Kidney epithelial cell (primary cell): ENCODE measurements around the gene CD276. TPM values are rescaled to one million over a fixed set of nuclear protein-coding genes. Genes with fewer than 3 reads are reported as not detected.

Experiments
- DNase-seq: peaks from one replicate; pipeline ENCODE4 v3.0.0-alpha.2; 2010; ENCODE audit warnings: low read depth
- H3K27me3 ChIP-seq: 2 replicates; pipeline ENCODE4 v1.6.0; 2011; ENCODE audit warnings: low read length; ENCODE audit not compliant: control insufficient read depth, insufficient read depth
- H3K36me3 ChIP-seq: 2 replicates; pipeline ENCODE4 v1.5.1; 2011; ENCODE audit warnings: low read length; ENCODE audit not compliant: control insufficient read depth, insufficient read depth
- H3K4me3 ChIP-seq: 2 replicates; pipeline ENCODE4 v1.5.1; 2011; ENCODE audit warnings: low read depth, mild to moderate bottlenecking, control low read depth, low read length
- CTCF ChIP-seq: IDR thresholded peaks from 2 replicates; pipeline ENCODE4 v1.5.1; 2011; ENCODE audit warnings: mild to moderate bottlenecking, moderate library complexity, low read length, control low read depth, inconsistent platforms; ENCODE audit not compliant: insufficient read depth, poor library complexity, severe bottlenecking
- total RNA-seq: library from RNA; depleted of rRNA; stranded (reverse); fragments of >200 nt; gene quantifications from 2 replicates; pipeline ENCODE4 v1.2.3, GENCODE V29; 2015

Gene CD276
- total RNA-seq, 1 donor from 2014 or later, result 153 TPM

DNA sequence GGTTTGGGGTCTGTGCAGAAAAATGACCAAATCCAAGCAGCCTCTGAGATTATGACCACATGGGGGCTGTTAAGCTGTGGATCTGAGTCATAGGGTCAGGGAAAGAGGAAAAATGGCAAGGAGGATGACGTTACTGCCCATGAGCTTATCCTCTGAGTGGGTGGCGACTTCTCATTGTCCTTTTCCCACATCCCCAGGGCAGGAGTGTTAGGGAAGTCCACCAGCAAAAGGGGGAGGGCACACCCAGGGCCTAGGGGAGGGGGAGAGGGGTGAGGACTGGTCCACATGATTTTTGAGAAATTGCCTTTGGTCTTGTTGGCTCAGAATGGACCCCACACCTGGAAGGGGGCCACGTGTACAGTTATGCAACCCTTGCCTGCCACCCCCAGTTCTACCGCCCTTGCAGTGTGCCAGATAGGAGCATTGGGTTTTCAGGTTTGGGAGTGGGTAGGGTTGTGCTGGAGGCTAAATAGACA, 2.6 kb downstream of the CD276 start:
- Histone ChIP-seq H3K4me3 (no peak overlapping the region), H3K27me3 (no peaks in the 10 kb centered on the region), H3K36me3 (no peaks in the 10 kb centered on the region)
- TF ChIP-seq CTCF, result no peak
- DNase-seq, result peak; percentile 63

GRCh38 chr15:73687351-73687750, 3.2 kb downstream of the CD276 start:
- Histone ChIP-seq H3K36me3 (no peaks in the 10 kb centered on the region), H3K27me3 (no peaks in the 10 kb centered on the region), H3K4me3 (no peak overlapping the region)
- DNase-seq, result no peak
- no peak for TF ChIP-seq CTCF

DNA sequence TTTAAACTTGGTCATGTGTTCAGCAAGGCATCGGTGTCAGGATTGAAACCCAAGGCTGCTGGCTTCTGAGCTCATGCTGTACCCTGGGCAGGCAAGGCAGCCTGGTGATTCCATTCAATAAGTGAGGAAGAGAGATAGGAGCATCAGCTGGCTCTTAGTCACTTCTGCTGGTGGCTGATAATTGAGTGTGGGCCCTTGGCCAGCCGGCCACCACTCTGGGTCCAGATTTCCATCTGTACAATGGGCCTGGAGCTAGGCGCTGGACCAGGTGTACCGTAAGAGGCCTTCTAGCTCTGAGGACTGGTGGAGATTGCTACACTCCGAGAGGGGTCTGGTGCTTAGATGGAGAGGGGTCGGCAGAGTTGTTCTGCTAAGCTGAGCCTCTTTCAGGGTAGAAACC, 4.3 kb downstream of the CD276 start:
- no peak for DNase-seq
- Histone ChIP-seq H3K36me3 (no peaks in the 10 kb centered on the region), H3K4me3 (no peak overlapping the region), H3K27me3 (no peaks in the 10 kb centered on the region)
- no peak for TF ChIP-seq CTCF

GRCh38 chr15:73691396-73691795, 7.2 kb downstream of the CD276 start:
- TF ChIP-seq CTCF, result no peak
- Histone ChIP-seq H3K27me3 (no peaks in the 10 kb centered on the region), H3K36me3 (no peaks in the 10 kb centered on the region), H3K4me3 (no peak overlapping the region)
- peak; percentile 14 for DNase-seq

DNA sequence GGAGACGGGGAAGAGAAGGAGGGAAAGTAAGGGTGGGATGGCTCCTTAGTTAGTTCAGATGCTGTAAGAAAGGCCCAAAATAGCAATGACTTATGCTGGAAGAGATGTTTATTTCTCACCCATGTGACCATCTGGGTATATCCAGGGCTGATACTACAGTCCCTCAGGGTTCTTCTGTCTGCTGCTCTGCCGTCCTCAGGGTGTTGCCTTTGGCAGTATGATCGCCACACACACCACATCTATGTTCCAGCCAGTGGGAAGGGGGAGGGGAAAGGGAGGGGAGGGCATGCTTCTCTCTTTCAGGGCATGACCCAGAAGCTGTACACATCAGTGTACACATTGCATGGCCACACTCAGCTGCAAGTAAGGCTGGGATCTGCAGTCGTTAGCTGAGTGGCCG, 10.2 kb downstream of the CD276 start:
- no peak for DNase-seq
- Histone ChIP-seq H3K4me3 (no peak overlapping the region), H3K36me3 (no peaks in the 10 kb centered on the region), H3K27me3 (no peaks in the 10 kb centered on the region)
- no peak for TF ChIP-seq CTCF

GRCh38 chr15:73695773-73696640, 11.8 kb downstream of the CD276 start:
- Histone ChIP-seq H3K36me3 (no peaks in the 10 kb centered on the region), H3K4me3 (no peak overlapping the region), H3K27me3 (no peaks in the 10 kb centered on the region)
- TF ChIP-seq CTCF, result no peak
- no peak for DNase-seq
